NCI-H2196 (cell line): ENCODE results near the gene COL28A1.
"Not testable (repeated sequence)": the region's sequence is repeated elsewhere in the genome, so short reads cannot be mapped to it uniquely, and the experiment has no call there.

ENCODE experiments used
- DNase-seq: peaks from one replicate; lab custom pipeline; 2025; ENCODE audit not compliant: unreplicated experiment; lab: John Stamatoyannopoulos, UW

The COL28A1 gene

DNA sequence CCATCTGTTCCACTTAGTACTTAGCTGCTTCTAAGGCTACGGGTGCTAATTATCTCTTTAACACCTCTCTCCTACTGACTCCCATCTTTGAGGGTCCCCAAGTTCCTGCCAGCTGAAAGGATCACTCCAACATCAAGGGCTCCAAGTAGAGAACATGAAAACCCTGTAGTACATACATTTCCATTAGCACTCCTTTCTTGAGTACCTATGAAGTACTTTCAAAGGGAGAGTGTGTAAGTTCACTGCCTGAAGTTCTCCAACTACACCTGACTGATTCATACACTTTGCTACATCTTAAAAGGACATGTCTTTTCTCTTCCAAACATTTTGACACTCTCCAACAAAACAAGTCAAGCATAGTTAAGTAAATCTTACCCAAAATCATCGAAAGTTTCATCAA, 113.8 kb downstream of the COL28A1 start:
- no peak for DNase-seq

DNA sequence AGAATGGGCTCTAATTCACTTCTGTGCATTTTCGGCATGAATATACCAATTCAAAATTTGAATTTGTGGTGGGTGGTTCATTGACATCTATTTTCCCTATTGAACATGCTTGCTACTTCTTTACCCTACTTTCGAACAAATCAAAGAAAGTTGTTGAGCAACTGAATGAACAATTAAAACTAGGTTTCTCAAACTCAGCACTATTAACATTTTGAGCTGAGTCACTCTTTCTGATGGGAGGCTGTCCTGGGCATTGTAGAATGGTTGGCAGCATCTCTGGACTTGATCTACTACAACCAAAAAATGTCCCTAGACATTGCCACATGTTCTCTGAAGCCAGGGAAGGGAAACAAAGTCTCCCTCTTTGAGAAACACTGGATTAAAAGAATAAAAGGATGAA, 116.7 kb downstream of the COL28A1 start:
- DNase-seq: no peak

DNA sequence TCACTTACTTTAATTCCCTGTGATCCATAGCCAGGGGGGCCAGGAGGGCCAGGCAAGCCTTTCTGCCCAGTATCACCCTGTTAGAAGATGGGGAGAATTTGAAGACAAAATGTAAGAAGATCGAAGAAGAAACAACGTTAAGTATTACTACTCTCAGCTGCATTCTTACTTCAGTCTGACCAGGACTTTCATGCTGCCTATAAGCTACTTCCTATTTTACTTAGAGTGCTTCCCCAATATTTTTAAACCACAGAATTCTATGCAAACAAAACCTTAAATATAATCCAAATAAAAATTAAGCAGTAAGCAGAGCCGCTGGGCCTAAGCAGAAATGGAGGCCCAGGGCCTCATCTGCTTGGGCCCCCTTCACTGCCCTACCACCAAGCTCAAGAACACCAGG, 117.8 kb downstream of the COL28A1 start:
- no peak for DNase-seq

DNA sequence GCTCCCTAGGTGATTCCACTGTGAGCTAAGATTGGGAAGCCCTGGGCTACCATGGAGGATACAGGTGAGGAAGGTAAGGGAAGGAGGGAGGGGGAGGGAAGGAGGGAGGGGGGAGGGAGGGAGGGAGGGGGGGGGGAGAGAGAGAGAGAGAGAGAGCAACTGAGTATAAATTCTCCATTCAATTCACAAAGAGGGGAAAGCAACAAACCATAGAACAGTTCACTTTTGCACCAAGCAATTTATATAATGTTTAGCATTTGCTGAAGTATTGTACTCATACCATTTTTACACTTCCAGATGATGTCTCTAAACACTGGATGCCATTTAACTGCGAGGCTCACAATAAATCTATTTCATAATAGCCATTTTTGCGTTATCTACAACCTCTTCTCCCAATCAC, 118.3 kb downstream of the COL28A1 start:
- no peak for DNase-seq

DNA sequence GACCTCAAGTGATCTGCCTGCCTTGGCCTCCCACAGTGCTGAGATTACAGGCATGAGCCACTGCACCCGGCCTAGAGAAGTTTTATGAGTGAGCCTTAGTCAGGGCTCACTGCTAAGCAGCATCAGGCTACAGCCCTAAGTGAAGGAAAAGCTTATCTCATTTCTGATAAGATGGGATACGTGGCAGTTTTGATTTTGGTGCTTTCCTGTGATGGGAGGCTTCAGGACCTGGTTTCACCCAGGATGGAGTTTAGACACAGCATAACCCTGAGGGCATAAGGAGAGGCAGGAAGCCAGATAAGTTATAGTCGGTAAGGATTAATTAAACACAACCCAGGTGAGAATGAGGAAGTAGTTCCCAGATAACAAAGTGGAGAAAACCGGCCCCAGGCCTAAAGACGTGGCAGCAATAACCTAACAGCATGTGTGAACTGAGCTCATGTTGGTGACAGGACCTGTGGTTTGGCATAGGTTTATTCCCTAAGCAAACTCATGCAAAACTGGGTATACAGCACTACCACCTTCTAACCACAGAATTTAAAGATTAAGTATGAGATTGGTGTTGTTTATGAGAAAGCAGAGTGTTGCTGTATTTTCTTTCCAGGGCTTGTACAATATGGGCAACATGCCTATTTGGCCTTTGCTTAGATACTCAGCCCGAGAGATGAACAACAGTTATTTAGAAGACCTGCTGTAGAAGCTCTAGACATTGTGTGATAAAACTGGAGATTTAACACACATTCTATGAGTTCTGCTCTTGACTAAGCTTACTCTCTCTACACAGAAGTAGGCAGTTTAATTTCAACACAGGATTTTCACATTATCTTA, 119.4 kb downstream of the COL28A1 start:
- DNase-seq: peak; percentile 64

DNA sequence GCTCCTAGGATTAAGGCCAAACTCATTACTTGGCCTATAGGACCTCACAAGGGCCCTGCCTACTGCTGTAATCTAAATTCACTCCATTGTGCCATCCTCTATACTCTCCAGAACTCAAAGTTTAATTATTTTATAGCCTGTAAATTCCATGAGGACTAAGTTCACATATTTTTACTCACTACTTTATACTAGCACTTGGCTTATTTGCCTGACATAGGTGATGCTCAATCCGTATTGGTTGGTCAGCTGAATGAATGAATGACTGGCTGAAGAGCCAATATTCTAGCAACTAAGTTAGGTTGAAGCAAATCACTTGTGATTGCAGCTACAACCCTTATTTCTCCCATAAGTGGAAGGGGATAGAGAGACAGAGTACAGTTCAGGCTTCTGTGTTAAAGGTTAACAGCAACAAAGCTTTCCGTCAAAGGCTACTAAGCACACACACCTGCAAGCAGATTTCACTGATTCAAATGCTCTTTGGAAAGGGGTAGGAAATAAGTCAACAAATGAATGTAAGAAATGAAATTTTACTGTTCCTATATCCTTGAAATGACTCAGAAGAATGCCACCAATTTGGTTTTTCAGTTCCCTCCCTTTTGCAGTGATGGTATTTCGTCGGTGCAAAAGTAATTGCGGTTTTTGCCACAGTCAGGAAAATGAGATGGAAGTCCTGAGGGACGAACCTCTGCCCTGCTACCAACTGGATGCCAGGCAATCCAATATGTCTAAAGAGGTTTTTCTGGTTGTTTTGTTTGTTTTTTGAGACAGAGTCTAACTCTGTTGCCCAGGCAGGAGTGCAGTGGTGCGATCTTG, 120.7 kb downstream of the COL28A1 start:
- DNase-seq: no peak

DNA sequence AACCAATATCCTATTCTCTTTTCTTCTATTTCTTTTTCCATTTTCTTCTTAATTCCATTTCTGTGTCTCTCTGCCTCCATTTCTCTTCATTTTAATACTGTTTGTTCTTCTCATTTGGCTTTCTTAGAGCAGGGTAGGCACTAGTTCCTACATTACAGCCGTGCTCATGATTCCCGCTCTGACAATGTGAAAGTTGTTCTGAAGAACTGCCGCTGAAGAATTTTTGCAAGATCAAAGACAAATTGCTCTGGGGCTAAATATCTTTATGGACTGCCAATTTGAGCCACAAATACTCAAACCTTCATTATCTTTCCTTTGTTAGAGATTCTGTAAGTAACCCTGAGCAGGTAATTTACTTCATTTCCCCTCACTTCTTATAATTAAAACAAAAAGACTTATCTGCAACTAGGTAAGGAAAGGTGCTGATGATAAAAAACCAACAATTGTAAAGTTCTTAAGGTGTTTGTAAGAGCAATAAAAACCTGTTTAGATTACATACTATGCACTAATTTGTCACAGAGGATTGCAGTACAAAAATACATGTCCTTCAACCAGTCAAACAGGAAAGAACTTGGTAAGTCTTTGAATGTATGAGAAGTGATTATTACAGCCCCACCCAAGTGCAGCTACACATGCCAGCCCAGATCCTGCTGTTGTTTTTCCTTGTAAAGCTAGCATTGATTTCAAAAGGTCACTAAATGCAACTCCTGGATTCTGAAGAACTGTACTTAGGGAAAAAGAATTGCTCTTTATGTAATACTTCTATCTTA, 127.5 kb downstream of the COL28A1 start:
- DNase-seq: no peak

DNA sequence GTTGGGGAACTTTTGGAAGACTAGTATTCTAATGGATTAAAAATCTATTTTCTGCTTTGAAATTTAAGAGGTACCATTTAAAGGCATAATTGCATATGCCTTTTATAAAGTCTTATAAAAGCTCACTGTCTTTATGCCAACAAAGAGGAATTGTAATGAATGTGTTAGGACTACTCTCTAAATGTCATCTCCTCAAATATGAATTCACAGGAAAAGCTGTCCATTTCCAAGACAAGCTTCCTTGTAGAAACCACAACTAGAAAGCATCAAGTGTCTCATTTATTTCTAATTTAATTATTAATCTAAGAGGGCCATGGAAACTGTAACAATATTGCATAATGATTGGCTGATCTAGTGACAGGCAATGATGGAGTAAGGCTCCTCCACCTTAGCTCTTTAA, 130.2 kb downstream of the COL28A1 start:
- no peak for DNase-seq

DNA sequence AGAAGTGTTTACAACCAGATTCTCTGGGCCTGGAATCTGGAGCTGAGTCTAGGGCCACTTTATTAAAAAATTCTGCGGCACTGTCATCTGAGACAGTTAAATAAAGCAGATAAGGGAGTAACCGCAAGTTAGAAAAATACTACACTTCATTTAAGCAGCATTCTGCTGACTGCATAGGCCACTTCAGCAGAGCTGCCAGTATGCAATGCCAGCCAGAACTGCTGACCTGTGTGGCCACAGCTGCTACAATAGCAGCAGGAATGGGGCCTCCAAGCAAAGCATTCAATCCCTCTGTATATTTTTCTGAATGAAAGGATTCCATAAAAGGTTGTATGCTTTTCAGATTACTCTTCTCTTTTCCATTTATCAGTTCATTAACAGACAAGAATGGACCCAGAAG, 136.0 kb downstream of the COL28A1 start:
- no peak for DNase-seq

DNA sequence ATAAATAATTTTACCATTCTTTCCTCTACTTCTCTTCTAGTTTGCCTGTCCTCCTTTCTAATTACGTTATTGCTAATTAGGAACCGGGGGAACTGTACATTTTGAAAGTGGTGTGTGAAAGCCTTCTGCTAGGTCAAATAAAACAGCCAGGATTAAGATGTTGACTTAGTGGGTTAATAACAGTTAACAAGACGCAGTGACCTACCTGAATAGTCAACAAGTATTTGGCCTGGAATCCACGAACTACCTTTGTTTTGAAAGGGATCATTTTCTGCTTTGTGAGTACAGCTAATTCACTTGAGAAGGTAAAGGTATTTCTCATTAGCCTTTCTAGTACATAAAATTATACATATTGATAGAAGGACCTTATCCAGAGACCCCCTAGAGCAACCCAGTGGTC, 139.9 kb downstream of the COL28A1 start:
- no peak for DNase-seq

DNA sequence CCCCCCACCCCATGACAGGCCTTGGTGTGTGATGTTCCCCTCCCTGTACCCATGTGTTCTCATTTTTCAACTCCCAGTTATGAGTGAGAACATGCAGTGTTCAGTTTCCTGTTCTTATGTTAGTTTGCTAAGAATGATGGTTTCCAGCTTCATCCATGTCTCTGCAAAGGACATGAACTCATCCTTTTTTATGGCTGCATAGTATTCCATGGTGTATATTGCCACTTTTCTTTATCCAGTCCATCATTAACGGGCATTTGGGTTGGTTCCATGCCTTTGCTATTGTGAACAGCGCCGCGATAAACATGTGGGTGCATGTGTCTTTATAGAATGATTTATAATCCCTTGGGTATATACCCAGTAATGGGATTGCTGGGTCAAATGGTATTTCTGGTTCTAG, 147.5 kb downstream of the COL28A1 start:
- DNase-seq: not testable (repeated sequence)

DNA sequence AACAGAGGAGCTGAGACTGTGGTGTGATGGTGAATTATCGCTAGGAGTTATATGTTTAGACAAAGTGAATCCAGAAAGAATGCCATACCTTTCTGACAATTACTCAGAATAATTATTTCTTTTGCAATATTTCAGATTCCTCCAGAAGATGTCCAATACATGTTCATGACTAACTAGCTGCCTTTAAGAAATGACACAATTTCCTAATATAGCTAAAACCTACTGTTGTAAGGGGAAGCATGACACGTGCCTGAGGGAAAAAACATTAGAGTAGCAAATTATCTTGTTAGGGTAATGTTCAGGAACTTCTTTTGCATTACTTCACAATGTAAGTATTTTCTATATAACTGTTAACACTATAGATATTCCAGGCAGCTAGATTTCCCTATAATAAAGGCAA, 150.3 kb downstream of the COL28A1 start:
- no peak for DNase-seq

DNA sequence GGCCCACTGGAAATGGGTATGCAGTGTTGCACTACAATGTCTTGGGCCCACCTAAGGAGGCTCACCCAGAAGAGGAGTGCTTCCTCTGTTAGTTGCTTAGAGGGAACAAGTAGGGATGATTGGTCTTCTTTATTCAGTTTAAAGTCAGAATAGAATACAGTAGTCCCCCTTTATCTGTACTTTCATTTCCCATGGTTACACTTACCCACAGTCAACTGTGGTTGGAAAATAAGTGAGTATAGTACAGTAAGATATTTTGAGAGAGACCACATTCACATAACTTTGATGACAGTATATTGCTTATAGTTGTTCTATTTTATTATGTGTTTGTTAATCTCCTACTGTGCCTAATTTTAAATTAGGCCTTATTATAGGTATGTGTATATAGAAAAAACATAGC, 151.4 kb downstream of the COL28A1 start:
- DNase-seq: no peak

DNA sequence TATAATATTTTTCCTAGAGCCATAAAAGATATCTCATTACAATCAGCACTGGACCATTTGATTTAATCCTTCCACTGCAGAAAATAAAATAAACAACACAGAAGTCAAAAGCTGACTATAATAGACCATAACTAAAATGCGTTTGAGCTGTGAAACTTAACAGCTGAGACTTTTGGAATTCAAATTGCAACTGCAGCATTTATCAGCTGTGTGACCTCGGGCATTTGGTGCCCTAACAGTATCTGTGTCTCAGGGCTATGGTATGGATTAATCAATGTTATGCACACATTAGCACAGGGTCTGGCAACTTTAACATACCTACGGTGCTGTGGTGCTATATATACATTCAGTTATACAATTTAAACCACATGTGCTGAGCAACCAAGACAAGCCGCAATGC, 160.1 kb downstream of the COL28A1 start:
- no peak for DNase-seq

DNA sequence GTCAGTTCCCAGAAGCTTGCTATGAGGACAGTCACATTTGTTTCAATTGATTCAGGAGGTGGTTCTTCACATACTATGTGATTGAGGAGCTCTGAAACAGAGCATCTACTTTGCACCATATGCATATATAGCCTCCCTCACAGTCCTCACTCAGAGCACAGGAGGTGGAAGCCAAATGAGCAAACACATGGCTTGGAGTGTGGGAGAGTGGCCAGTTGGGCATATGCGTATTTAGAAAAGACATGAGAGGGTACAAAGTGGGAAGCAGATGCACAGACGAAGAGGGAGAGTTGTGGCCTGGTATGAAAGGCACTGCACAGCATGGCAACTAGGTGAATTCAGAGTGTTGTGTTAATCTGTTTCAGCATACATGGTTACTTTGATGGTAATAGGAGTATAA, 165.6 kb downstream of the COL28A1 start:
- DNase-seq: no peak

DNA sequence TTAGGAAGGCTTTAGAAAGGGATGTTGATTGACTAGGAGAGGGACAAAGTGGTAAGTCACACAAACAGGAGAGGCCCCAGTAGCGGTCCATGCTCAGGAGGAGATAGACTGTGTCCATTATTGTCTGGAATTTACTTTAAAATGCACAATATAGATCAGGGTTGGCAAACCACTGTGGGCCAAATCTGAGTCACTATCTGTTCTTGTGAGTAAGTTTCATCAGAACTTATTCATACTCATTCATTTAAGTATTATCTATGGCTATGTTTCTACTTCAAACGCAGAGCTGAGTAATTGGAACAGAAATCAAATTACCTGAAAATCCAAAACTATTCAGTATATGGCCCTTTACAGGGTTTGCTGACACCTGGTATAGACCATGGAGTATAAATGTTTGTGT, 166.5 kb downstream of the COL28A1 start:
- DNase-seq: no peak

DNA sequence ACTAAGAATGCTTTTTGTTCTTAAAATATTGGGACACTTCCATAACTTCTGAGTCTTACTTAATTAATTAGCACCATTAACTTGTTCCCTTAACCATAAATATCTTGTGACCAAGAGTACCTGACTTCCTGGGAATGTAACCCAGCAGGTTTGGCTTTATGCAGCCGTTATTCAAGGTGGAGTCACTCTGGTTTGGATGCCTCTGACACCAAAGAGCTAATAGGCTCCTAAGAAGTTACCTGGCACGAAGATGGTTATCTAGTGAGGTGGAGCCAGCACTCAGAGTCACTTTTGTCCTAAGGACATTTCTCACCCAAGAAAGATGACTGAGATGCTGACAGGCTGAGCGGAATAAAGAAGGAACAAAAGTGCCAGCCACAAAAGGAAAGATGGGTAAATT, 181.0 kb downstream of the COL28A1 start:
- no peak for DNase-seq

DNA sequence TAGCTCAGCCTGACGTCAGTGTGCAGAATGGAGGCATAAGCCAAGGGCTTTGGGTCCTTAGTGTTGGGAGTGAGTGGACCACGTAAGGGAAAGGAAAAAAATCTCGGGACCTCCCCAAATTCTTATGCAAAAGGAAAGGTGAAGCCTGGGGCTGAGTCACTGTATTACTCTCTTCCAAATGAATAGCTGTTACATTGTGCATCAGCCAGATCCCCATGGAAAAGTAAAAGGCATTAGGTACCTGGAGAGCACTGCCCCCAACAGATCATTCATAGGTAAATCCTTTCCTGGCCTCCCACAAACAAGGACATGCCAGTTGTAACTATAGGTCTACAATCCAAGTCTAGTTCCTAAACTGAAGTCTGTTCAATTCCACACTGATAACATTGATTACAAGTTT, 182.8 kb downstream of the COL28A1 start:
- no peak for DNase-seq

DNA sequence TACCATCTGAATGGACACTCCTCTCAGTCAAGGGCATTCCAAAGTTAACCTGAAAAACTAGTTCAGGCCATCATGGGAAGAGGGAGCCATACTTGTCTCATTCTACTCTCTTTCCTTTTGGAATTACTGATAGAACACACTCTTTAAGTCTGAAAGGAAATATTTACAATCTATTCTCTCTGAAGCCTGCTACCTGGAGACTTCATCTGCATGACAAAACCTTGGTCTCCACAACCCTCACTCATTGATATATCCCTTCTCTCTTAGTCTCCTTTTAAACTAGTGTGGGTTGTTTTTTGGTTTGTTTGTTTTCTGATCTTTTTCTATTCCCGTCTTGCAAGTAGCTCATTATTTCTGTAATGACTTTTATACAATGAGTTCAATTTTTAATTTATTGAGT, 183.8 kb downstream of the COL28A1 start:
- DNase-seq: no peak

DNA sequence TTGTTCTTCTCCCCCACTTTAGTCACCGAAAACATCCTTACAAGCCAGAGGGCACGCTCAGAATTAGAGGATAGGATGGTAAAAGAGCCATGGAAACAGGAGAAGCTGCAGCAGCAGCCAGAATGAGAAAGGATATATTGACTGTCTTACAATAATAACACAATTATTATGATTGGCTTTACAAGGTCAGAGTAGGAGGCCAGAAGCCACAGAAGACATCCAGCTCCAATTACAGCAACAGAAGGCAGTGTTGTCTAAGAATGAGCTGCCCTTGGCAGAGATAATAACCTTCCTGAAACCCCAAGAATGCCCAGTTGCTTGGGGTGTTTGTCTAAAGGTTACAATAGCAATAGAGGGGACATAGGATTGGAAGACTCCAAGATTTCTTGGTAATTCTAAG, 184.5 kb downstream of the COL28A1 start:
- no peak for DNase-seq

DNA sequence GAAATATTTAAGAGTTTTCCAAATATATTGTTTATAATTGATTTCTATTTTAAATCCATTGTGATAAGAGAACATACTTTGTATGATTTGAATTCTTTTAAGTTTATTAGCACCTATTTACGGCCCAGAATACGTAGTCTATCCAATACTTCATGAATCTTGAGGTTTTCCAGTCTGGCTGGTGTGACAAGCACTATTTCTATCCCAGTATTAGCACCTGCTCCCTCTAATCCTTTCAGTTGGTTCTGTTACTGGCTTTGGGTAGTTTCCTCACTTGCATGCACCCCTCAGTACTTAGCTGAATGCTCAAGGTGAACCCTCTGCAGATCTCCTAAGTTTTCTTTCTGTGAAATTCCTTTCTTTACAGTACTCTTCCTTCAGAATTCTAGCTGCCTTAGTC, 186.5 kb downstream of the COL28A1 start:
- DNase-seq: no peak

DNA sequence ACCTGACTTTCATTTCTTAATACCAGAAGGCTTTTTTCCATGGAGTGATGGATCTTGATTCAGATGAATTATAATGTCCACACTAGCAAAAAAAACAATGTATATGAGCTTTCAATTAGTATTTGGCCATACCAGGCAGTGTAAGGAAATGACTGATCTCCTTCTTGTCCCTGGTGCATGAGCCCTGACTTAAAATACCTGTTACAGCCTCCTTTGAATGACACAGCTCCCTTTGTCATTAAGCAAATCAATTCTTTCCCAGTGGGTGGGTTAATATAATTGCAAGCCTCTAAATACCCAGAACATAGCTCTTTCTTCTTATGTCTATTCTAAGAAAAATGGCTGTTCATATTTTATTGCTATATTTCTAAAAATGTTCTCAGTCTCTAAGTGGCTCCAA, 188.6 kb downstream of the COL28A1 start:
- no peak for DNase-seq
